Hematopoietic multipotent progenitor cell treated with erythropoietin and hydrocortisone succinate and interleukin-3 and kit ligand, for 15 days (in vitro differentiated cells): ENCODE data around the gene AIF1.

Experiments
- DNase-seq: peaks from one replicate; pipeline ENCODE4 v3.0.0-alpha.2; 2015; ENCODE audit warnings: low spot score

AIF1 gene

GRCh38 chr6:31663961-31664789 lies 49.1 kb downstream of the AIF1 start:
- no peak for DNase-seq

- peak; percentile 87 for DNase-seq
These were observed 49.9 kb downstream of the AIF1 start, which contains the start of gene GPANK1 for GRCh38 chr6:31664790-31665500. Gene GPANK1, minus strand, starts transcription at chr6:31664997. Its CDS starts 519 bp downstream, at chr6:31664478.

DNA sequence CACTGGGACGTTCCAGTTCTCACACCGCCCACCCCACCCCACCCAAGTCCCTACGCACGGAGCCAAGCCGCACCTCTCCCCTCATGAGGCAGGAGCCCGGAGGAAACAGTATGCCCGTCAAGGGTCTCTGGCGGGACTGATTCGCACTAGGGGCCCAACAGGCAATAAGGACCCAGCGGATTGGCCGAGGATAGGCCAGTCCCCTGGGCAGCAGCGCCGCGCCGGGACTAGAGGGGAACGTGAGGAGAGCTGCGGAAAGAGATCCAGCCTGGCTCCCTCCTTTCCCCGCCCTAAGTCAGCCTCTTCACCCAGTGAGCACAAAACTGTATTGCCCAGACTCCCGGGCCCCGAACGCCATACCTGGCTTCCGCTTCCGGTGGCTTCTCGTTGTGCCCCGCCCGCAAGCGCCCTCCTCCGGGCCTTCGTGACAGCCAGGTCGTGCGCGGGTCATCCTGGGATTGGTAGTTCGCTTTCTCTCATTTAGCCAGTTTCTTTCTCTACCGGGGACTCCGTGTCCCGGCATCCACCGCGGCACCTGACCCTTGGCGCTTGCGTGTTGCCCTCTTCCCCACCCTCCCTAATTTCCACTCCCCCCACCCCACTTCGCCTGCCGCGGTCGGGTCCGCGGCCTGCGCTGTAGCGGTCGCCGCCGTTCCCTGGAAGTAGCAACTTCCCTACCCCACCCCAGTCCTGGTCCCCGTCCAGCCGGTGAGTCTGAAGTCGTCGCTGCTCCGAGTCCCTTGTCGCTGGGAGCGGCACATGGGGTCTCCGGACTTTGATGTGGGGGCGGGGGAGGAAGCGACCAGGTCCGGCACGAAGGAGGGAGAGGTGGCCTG lies 50.7 kb downstream of the AIF1 start, which contains the start of gene CSNK2B:
TSS of gene CSNK2B (plus strand) at position 580 of the 836 bp plus-strand sequence. CDS start 752 bp downstream, outside the sequence.
- peak; percentile 98 for DNase-seq

- DNase-seq: no peak
These were observed 51.4 kb downstream of the AIF1 start for GRCh38 chr6:31666337-31666965.
